Activated T-helper 1 cell treated with anti-CD3 and anti-CD28 coated beads, Interleukin-2, amount 50 U/mL, for 16 hours (primary cell): ENCODE measurements around the gene PAX2.

Experiments used
- DNase-seq, 2 donors: peaks; one replicate each; pipeline ENCODE4 v3.0.0-alpha.2; 2020; ENCODE audit warnings: low read depth in 1 of 2, low spot score in 1 of 2

The PAX2 gene

DNA sequence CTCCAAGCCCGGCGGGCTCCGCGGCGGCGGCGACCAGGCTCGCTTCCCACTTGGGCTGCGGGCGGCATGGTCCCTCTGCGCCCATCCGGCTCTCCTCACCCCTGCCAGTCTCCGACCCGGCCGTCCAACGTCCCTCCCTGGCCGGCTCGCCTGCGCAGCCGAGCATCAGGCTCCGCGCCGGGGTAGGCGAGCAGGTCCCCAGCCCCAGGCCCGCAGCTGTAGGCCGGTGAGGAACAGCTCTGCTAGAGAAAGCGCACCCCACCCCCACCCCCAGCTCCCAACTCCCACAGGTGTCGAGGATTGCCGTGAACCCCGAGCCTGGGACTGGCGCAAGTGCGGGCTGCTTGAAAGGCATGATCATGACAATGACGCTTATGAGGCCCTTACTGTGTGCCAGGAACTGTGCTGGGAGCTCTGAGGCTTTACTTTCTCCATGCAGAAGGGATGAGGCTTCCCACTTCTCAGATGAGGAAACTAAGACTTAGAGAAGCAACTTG lies 20.8 kb upstream of the PAX2 start:
- DNase-seq: no peak

DNA sequence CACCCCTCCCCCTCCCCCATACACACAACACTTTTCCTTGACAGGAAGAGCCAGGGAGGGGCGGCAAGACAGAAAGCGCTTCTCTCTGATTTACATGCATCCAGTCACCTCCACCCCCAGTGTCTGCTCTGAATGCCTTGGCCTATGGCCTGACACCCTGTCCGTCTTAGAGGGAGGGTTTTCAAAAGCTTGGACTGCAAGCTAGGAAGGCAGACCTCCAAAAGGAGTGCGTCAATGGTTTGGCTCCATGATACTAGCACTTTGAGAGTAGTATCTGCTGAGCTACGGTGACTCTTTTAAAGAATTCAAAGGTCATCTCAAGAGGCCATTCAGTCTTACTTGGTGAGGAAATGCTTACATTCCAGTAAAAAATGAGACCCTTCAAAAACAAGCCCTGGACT lies 20.3 kb upstream of the PAX2 start:
- no peak for DNase-seq

DNA sequence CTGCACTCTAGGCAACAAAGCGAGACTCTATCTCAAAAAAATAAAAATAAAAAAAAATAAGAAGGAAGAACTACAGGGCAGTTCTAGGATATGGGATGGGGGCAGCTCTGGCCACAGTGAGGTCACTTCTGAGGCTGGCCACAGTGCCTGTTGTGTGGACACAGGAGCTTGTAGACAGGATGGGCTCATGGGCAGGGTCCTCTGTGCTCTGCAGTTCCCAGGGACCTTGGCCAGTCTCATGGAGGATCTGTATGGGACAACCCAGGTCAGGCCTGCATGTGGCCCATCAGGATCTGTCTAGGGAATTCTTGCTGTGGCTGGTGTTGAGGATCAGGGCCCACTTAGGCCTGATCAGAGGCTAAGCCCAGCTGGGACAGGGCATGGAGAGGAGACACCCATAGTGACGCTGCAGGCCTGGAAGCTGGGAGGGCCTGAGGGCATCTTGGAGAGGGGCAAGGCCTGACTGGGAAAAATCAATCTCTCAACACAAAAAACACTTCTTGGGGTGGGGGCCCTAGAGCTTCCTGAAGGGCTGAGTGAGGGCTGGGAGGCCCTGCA lies 19.4 kb upstream of the PAX2 start:
- DNase-seq: no peak

DNA sequence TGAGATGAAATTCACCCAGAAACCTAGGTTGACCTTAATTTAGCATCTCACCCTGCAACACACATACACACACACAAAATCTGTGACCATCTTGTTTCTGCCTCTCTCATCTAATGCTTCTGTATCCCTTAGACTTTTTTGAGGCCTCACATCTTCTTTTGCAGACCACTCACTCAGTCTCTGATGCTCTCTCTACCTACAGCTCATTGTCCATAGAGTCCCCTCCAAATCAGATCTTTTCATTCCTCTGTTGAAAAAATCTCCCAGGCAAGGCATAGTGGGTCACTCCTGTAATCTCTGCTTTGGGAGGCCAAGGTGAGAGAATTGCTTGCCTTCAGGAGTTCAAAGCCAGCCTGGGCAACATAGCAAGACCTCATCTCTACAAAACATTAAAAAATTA lies 17.6 kb upstream of the PAX2 start:
- no peak for DNase-seq

DNA sequence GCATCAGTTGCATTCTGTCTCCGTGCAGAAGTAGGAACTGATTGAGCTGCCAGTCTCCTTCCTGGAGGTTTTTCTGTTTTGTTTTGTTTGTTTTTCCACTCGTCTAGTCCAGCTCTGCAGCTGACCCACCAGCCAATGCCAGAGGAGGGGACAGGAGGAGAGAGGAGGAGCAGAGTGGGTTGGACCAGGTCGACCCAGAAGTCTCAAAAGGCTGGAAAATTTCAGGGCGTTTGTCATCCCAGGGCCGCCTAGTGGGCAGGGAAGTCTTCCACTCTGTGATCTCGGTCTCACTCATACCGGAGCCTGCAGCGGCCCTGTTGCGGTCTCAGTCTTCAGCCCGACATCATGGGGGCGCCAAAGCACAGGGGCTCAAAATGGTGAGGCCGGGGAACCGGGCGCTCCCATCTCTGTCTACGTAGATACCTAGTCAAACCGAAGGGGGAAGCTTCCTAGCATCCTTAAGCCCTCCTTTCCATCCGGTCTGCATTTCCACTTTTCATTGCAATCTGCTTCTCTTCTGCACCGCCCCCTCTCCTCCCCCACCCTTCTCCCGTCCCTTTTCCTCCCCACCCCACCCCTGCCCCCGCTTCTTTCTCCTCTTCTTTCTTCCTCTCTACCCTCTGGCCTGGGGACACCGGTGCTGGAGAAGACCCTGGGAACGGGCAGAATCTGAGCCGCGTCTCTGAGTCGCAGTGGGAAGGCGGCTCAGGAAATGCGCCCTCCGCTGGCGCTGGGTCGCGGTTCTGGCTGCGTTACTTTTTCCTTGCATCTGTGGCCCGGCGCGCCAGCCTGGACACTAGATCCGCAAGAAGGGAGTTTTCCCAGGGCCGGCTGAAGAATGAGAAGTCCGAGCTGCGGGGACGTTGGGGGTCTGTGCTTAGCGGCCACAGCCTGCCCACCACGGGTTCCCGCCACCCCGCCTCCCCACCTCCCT lies 16.2 kb upstream of the PAX2 start:
- no peak for DNase-seq

DNA sequence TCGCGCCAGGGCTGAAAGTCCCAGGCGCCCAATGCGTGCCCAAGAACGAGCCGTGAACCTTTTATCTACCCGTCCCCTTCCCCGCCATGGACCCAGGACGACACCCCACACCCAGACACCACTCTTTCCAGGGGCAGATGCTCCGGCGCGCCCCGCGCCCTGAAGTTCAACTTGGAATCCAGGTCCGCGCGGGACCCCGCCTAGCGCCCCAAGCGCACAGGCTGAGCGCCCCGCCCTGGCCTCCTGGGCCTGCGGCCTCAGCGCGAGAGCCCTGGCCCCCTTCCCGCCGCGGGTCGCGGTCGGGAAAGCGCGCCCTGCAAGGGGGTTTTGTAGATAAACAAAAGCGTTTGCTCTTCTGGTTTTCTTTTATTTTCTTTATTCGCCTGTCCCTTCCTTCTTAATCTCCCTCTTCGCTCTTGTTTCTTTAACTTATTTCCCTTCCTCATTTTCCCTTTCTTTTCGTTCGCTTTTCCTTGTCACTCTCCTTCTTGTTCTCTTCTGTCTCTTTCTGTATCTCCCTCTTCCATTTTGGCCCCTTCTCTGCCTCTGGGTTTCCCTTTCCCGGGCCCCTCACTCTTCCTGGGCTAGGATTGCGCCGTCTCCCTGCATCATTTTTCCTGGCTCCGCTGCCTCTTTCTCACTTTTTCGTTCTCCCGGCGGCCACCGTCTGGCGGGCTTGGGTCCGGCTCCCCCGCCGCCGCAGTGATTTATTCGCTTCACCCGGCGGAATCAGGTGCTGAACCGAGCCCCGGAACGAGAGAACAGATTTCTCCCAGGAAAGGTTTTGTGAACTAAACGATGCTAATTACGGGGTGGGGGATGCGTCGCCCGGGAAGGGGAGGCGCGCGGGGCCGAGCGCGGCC lies 15.3 kb upstream of the PAX2 start:
- no peak for DNase-seq

DNA sequence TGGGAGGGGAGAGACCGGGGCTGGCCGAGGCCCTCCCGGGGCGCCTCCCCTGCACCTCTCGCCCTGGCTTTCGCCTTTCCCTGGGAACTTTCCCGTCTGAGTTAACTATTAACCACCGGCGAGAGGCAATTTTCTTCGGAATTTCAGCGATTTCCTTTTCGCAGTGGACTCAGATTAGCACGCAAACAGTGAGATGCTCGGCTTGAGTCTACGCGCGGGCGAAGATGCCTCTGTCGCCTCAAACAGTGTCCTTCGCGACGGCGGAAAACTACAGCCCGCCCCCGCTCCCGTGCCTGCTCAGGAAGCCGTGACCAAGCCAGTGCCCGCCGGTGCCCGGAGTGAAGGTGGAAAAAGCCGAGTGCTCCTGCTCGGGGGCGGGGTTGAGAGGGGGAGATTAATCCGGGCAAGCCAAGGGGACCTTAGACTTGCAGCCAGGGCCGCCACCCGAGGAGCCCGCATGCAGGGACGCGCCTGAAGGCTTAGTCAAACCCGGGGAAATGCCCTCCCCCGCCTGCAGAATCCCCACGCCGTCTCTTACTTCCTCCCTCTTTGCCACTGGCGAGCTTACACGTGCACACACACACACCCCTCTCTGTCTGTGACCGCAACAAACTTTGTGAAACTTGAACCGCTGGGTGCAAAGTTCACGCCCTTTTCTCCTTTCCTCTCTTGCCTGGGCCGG lies 14.5 kb upstream of the PAX2 start:
- no peak for DNase-seq

DNA sequence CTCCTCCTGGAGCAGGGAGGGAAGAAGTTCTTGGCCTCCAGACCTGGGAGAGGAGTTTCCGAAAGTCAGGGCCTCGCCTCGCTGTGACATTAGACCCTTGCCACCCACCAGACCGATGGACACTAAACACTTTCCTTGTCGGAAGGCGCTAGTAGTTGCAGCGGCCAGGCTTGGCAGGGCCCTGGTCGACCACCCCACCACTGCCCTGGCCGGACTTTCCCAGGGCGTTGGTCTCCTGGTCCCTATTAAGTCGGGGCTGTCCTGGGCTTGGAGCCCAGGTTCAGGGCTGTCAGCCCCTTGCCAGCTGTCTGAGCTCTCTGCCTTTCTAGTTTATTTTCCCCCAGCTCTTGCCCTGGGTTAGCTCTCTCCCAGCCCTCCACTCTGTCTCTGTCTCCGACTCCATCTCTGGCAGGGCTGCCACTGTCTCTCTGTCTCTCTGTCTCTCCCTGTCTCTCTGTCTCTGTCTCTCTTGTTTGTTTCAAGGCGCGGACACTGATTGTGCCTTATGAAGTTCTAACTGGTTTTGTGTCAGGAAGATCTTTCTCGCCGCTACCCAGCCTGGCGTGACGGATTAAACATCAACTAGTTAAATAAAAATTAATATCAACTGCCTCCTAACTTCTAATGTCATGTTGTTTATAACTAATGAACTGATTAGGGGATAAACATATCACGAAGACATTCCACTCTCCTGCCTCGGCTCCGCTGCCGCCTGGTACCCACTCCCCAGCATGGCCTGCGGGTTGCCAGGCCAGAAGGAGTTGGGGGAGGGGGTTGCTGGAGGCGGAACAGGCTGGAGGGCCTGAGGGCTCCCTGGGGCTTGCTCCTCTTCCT lies 13.8 kb upstream of the PAX2 start:
- no peak for DNase-seq

DNA sequence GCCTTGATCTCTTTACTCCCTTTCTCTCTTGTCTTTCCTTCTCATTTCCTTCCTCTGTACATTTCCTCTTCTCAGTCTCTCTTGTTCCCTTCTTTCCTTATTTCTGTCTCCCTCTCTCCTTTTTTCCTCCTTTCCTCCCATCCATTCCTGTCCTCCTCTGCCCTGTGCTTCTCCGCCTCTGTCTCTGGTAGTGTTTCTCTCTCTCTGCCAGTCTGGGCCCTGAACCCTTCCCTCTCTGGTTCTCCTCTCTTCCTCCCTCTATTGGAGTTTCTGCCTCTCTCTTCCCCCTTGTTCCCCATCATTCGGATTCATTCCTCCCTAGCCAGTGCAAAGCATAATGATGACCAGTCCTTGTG lies 13.2 kb upstream of the PAX2 start:
- no peak for DNase-seq

DNA sequence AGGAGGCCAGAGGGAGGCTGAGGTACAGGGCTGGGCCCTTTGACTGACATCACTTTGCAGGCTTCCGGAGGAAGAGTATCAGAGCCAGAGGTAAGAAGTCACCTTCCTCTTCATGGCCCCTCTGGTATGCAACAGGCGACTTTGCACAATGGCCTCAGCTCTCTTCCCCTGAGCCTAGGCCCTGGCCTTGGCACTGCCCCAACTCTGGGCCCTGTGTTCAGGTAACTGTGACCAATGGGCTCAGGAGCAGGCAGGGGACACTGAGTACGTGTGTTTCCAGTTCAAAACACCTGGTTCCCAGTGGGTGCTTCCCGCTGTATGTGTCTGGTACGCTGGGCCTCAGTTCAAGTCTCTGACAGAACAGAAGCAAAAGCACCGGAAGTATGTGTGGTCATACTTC lies 12.1 kb upstream of the PAX2 start:
- no peak for DNase-seq

DNA sequence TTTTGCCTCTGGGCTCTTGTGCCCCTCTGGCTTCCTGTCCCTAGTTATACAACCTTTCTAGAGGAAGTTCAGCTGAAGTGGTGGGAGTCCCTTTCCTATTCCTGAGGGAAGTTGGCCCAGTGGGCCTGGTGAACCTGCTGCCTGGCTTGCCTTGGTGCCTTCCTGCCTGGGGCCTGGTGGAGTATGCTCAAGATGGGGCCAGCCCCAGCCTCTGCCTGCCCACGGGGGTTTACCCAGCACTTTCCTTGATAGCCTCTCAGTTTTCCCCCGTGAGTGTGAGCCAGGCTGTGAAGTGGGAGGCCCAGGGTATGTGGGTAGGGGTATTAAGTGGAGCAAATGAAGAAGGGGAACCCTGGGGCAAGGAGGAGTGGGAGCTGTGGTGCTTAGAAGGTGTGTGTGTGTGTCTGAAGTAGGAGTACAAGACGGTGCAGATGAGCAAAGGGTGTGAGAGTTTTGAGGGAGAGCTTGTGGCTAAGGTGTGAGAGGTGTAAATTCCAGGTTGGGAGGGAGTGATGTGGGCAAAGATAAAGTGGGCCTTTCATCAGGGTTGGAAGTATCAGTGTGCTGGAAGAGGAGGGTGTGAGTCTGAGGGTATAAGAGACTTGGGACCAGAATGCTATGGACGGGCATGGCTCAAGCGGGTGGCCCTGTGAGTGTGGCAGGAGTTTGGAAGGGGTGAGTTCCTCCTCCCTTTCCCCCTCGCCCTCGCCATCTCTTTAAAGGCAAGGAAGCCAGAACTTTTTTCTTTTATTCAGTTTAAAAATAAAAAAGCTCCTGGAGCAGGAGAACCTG lies 10.9 kb upstream of the PAX2 start:
- no peak for DNase-seq

DNA sequence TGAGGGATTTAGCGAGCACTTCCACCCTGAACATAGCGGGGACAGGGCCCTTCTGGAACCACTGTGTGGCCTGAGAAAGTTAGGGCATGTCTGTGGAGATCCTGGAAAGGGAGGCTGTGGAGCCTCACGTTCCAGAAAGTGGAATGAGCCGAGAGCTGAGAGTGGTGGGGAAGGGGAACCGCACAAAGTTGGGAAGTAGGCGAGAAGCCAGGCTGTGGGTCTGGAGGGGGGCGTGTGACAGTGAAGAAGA lies 10.4 kb upstream of the PAX2 start:
- no peak for DNase-seq

DNA sequence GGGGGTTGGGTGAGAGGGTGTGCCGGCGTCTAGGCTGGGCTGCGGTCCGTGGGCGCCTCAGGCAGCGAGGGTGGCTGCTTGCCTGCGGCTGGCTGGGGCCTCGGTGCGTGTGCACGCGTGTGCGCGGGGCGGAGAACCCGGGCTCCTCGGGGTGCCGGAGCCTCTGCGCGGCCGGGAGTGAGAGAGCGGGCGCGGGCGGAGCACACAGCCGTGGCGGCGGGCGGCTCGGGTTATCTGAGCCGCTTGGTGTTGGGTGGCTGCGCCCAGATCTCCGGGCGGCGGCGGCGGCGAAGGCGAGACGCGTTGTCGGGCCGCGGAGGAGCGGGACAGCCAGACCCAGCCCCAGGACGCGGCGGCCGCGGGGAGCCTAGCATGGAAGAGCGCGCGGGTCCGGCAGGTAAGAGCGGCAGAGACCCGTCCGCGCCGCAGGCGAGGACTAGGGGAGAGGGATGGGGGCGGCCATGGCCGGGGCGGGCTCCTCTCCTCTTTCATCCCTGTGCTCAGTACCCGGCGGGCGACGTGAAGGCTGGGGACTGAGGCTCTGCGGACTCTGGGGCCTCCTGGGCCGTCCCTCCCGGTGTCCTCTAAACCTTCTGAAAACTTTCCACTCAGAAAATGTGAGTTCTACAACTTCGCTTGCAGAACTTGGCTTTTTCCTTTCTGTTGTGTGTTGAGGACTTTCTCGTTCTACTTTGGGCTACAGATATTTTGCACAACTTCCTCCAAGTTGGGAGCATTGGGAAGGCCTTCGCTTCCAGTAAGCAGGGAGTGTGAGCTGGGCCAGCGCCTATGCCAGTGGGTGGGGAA lies 9.8 kb upstream of the PAX2 start:
- no peak for DNase-seq

DNA sequence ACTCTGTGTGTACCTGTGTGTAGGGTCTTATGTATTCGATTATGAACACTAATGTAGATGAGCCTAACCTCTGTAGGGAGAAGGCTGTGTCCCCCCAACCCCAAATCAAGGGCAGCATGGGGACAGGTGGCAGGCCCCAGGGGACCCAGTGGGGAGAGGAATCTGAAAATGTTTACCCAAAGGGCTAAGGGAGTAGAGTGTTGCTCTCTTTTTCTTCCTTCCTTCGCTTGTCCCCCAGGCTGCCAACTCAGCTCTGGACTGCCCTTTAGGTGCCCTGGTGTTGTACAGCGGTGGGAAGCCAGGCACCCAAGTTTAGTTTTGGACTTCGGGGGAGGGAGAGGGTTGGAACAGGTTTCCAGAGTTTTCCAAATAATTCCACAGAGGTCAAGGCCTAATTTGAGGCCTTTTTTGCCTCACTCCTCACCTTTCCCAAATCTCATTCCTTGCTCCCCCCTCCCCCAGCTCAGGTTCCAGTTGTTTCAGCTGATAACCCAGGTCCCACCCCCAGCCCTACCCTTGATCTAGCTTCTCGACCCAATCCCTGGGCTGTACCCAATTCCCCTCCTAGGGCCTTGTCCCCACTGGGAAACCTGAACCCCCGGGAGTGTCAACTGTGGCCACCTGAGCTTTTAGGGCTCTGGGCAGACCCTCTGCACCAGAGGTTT lies 9.1 kb upstream of the PAX2 start:
- DNase-seq: no peak

DNA sequence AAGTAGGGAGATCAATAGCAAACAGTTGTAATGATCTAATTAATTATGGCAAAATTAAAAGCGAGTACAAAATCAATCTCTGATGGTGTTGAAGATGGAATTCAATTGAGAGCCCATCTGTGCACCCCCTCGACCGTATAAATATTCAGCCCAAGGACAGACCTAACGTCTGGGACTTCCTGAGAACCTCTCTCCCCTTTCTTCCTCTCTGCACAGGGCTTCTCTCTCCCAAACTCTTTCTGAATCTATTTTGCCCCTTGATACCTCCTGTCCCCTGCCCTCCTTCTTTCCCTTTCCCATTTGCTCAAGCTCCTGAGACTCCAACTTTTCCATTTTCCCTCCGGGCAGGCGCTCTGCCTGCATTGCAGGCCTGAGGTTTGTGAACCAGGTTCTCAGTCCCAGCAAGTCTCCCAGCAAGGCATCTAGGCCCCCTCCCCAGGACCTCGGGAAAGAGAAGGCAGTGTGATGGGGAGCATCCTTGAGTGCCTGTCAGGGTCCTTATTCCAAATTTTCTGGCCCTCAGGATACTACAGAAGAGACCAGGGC lies 8.5 kb upstream of the PAX2 start:
- DNase-seq: no peak

DNA sequence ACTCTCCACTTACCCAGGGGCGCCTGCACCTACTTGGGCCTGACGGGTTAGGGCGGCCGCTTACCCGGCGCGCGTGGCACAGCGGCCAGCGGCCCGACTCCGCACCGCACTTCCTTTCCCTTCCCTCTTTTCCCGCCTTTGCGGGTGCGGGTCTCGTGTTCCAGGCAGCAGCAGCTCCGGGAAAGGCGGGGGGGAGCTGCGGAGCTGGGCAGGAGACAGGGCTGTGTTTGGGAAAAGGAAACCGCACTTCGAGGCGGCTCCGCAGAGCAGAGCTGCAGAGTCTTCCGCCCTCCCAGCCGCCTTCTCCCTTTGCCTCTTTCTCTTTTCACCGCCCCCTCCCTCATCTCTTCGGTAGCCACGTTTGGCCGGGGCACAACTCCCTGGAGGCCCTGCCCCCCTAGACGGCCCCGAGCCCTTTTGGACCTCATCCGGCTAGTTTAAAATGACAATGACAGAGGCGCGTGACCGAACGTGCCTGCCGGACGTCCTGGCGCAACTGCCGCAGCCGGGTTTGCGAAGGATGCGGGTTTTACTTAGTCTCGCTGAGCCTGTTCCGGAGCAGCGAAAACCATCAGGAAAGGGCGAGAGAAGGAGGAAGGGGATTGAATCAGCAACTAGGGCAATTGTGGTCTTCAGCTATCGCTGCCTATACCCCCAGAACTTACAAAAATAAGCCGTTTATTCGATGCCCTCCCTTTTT lies 7.9 kb upstream of the PAX2 start:
- DNase-seq: no peak

DNA sequence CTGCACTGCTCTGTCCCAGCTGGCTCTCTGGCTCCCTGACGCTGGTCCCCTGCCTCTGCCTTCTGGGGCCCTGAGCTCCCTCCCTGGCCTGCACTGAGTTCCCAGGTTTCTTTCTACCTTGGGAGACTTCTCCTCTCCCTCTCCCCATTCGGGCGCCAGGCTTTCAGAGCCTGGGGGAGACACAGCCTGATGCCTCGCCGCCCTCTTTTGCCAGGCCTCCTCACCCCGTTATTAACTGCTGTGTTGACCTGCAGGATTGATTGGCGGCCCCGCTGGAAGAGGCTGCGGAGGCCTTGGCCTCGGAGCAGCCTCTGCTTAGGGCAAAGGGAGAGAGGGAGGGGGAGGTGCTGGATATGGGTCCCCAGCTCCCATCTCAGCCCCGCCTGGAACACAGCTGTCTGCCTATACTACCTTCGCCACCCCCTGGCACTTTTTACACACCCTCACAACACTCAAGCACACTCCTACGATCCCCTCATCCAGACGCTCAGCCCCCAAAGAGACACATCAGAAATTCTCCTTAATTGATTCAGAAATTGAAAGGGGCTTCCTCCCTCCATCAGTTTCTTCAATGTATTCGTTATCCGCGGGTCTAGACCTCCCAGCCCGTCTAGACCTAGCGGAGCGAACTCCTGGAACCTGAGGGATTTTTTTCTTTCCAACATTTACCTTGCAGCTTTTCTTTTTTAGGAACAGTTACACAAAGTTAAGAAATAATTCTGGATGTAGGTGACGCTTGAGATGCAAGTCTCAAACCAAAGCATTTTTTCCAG lies 7.1 kb upstream of the PAX2 start:
- DNase-seq: no peak
